ENCODE data around the gene ZNF584. TPM values are rescaled to one million over a fixed set of nuclear protein-coding genes. Genes with fewer than 3 reads are reported as not detected.

Gene ZNF584
- total RNA-seq, 3 donors from 2014 or later: 13.6 to 16.1 (median 15.8) TPM

GRCh38 chr19:58393725-58394033 lies 14.8 kb upstream of the ZNF584 start:
- Histone ChIP-seq H3K36me3 (no peaks in the 10 kb centered on the region), H3K27me3 (peaks cover 0 to 14% of the 10 kb centered on the region in 2 donors), H3K4me3 (no peak overlapping the region), H3K9me3 (no peaks in the 10 kb centered on the region), H3K4me1 (peaks cover 0 to 7% of the 10 kb centered on the region in 2 donors), H3K27ac (no peak overlapping the region)
- no peak for DNase-seq (ENCODE audit: low spot score in 2 of 2)
- TF ChIP-seq CTCF (IDR thresholded peaks at IDR 0.05) (no peak), POLR2AphosphoS5 (IDR thresholded peaks at IDR 0.05) (no peak), POLR2A (IDR thresholded peaks at IDR 0.05) (no peak)
- intact Hi-C loops (cut with DNase I; ENCODE audit: low total_unique reads): no loop called here

GRCh38 chr19:58394821-58395219 lies 13.6 kb upstream of the ZNF584 start:
- no peak overlapping the region for H3K27ac ChIP-seq
- intact Hi-C loops (cut with DNase I; ENCODE audit: low total_unique reads): no loop called here
- no peaks in the 10 kb centered on the region for H3K9me3 ChIP-seq
- no peak overlapping the region for H3K4me3 ChIP-seq
- peaks cover 0 to 7% of the 10 kb centered on the region in 2 donors for H3K4me1 ChIP-seq
- H3K27me3 ChIP-seq: peaks cover 0 to 14% of the 10 kb centered on the region in 2 donors
- TF ChIP-seq POLR2A (IDR thresholded peaks at IDR 0.05) (no peak), POLR2AphosphoS5 (IDR thresholded peaks at IDR 0.05) (no peak), CTCF (IDR thresholded peaks at IDR 0.05) (no peak)
- no peaks in the 10 kb centered on the region for H3K36me3 ChIP-seq
- DNase-seq (ENCODE audit: low spot score in 2 of 2): no peak

GRCh38 chr19:58395220-58395978 lies 13.1 kb upstream of the ZNF584 start, which contains the start of gene RNF225:
Gene RNF225, plus strand, starts transcription at chr19:58395656. Its CDS starts 434 bp downstream, at chr19:58396090.
- Histone ChIP-seq H3K4me3 (peak within 1 kb of the TSS in 2 of 3 donors; percentile 44 to 66), H3K4me1 (peaks cover 1 to 7% of the 10 kb centered on the region in 2 donors), H3K9me3 (no peaks in the 10 kb centered on the region), H3K36me3 (no peaks in the 10 kb centered on the region), H3K27ac (peak within 1 kb of the TSS in 1 of 2 donors; percentile 45), H3K27me3 (peaks cover 0 to 14% of the 10 kb centered on the region in 2 donors)
- peak; percentile 60 to 73 for DNase-seq (ENCODE audit: low spot score in 2 of 2)
- intact Hi-C loops (cut with DNase I; ENCODE audit: low total_unique reads): no loop called here
- TF ChIP-seq POLR2A (IDR thresholded peaks at IDR 0.05) (no peak), CTCF (IDR thresholded peaks at IDR 0.05) (no peak), POLR2AphosphoS5 (IDR thresholded peaks at IDR 0.05) (peak in 1 of 3 donors; percentile 12)

- no peak for DNase-seq (ENCODE audit: low spot score in 2 of 2)
- Histone ChIP-seq H3K36me3 (no peaks in the 10 kb centered on the region), H3K27ac (peak overlapping the region in 1 of 2 donors; percentile 45), H3K27me3 (peaks cover 0 to 14% of the 10 kb centered on the region in 2 donors), H3K4me3 (peak overlapping the region in 2 of 3 donors; percentile 44 to 66), H3K9me3 (no peaks in the 10 kb centered on the region), H3K4me1 (peaks cover 5 to 7% of the 10 kb centered on the region in 2 donors)
- intact Hi-C loops (cut with DNase I; ENCODE audit: low total_unique reads): no loop called here
- no peak for TF ChIP-seq POLR2AphosphoS5 (IDR thresholded peaks at IDR 0.05)
- no peak for TF ChIP-seq CTCF (IDR thresholded peaks at IDR 0.05)
- TF ChIP-seq POLR2A (IDR thresholded peaks at IDR 0.05): no peak
Measured at GRCh38 chr19:58395979-58396627, 12.3 kb upstream of the ZNF584 start.
